WERI-Rb-1 (cell line): ENCODE data around the gene STXBP3.

Experiments
- DNase-seq: peaks from one replicate; pipeline ENCODE4 v3.0.0-alpha.2; 2020
- H3K27ac ChIP-seq: fragments of 250-450 bp; sonication (Bioruptor Pico); 2 replicates; pipeline ENCODE4 v1.5.1; 2020; ENCODE audit warnings: mild to moderate bottlenecking, moderate library complexity
- H3K27me3 ChIP-seq: fragments of 250-450 bp; sonication (Bioruptor Pico); 2 replicates; pipeline ENCODE4 v1.5.1; 2021; ENCODE audit warnings: mild to moderate bottlenecking, low read depth, moderate library complexity; ENCODE audit not compliant: insufficient read depth, severe bottlenecking
- H3K36me3 ChIP-seq: fragments of 250-450 bp; sonication (Bioruptor Pico); 2 replicates; pipeline ENCODE4 v1.5.1; 2020; ENCODE audit warnings: mild to moderate bottlenecking, moderate library complexity
- H3K4me3 ChIP-seq: 2 replicates; pipeline ENCODE4 v1.5.1; 2011; ENCODE audit warnings: low read depth, mild to moderate bottlenecking, control low read depth, low read length
- H3K9me3 ChIP-seq: fragments of 250-450 bp; sonication (Bioruptor Pico); 2 replicates; pipeline ENCODE4 v1.5.1; 2021; ENCODE audit warnings: mild to moderate bottlenecking, moderate library complexity; ENCODE audit not compliant: severe bottlenecking
- CTCF ChIP-seq: IDR thresholded peaks from 2 replicates; pipeline ENCODE4 v1.5.1; 2011; ENCODE audit warnings: low read depth, mild to moderate bottlenecking, control low read depth, inconsistent platforms, low read length

Gene STXBP3

GRCh38 chr1:108750476-108751181 lies 4.2 kb downstream of the STXBP3 start:
- no peak for TF ChIP-seq CTCF
- no peak for DNase-seq
- Histone ChIP-seq H3K27ac (no peak overlapping the region), H3K27me3 (no peaks in the 10 kb centered on the region), H3K4me3 (no peak overlapping the region), H3K36me3 (peaks cover 3% of the 10 kb centered on the region; the same call in 1 of the 2 replicates), H3K9me3 (no peaks in the 10 kb centered on the region)

GRCh38 chr1:108753363-108753762 lies 6.9 kb downstream of the STXBP3 start:
- no peak for TF ChIP-seq CTCF
- H3K36me3 ChIP-seq = peaks cover 3% of the 10 kb centered on the region; the same call in 1 of the 2 replicates
- no peak overlapping the region for H3K27ac ChIP-seq
- H3K9me3 ChIP-seq = no peaks in the 10 kb centered on the region
- no peak for DNase-seq
- no peaks in the 10 kb centered on the region for H3K27me3 ChIP-seq
- no peak overlapping the region for H3K4me3 ChIP-seq

- no peak for TF ChIP-seq CTCF
- no peak for DNase-seq
- Histone ChIP-seq H3K27me3 (no peaks in the 10 kb centered on the region), H3K9me3 (no peaks in the 10 kb centered on the region), H3K36me3 (peaks cover 6% of the 10 kb centered on the region), H3K27ac (peak overlapping the region; percentile 5; the same call in 1 of the 2 replicates), H3K4me3 (no peak overlapping the region)
Measured at GRCh38 chr1:108758796-108759195, 12.3 kb downstream of the STXBP3 start.

- DNase-seq = no peak
- no peaks in the 10 kb centered on the region for H3K27me3 ChIP-seq
- H3K36me3 ChIP-seq = peaks cover 7% of the 10 kb centered on the region; the same call in 1 of the 2 replicates
- TF ChIP-seq CTCF = no peak
- no peak overlapping the region for H3K27ac ChIP-seq
- no peaks in the 10 kb centered on the region for H3K9me3 ChIP-seq
- no peak overlapping the region for H3K4me3 ChIP-seq
Measured at GRCh38 chr1:108767115-108767514, 20.6 kb downstream of the STXBP3 start.

- Histone ChIP-seq H3K9me3 (no peaks in the 10 kb centered on the region), H3K27ac (no peak overlapping the region), H3K4me3 (no peak overlapping the region), H3K36me3 (peaks cover 5% of the 10 kb centered on the region; the same call in 1 of the 2 replicates), H3K27me3 (no peaks in the 10 kb centered on the region)
- TF ChIP-seq CTCF = no peak
- DNase-seq = no peak
Measured at GRCh38 chr1:108767708-108768107, 21.2 kb downstream of the STXBP3 start.

- Histone ChIP-seq H3K27me3 (no peaks in the 10 kb centered on the region), H3K4me3 (no peak overlapping the region), H3K27ac (no peak overlapping the region), H3K36me3 (peaks cover 20% of the 10 kb centered on the region), H3K9me3 (no peaks in the 10 kb centered on the region)
- no peak for DNase-seq
- no peak for TF ChIP-seq CTCF
Measured at GRCh38 chr1:108777839-108778238, 31.4 kb downstream of the STXBP3 start.
